ENCODE data around the gene C9orf153.

DNA sequence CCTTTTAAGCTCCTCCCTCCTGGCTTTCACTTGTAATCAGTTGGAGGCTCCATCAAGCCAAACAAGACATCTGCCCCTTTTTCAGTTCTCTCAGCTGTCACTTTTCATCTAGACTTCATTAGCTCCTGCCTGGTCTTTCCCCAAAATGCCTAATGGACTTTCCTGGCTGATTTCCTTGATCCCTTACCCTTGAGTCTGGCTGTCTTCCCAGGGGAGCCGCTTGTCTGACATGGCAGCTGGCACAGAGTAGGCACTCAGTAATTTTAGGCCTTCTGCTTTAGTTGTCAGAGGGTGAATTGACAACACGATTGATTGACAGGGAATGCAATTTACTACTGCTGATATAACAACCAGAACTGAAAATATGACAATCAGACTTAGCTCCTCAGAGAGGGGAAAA lies 2.1 kb downstream of the C9orf153 start:
- TF ChIP-seq EZH2 (IDR thresholded peaks at IDR 0.05) (no peak), POLR2AphosphoS5 (IDR thresholded peaks at IDR 0.05; ENCODE audit: borderline replicate concordance, low read depth, low read length) (no peak)
